HL-60/S4 treated with retinoic acid at 250 ng/mL for 4 days and 3 days (cell line): ENCODE measurements around the gene SEMA5A.

Experiments used
- in situ Hi-C: fragments of 300-500 bp; cut with MboI; formaldehyde crosslinking; loops from 2 replicates; pipeline ENCODE4 v1.7.0; 2022; ENCODE audit warnings: low sequenced_read_pairs

SEMA5A gene

GRCh38 chr5:9284781-9285307 lies 261.0 kb downstream of the SEMA5A start:
- in situ Hi-C loops, result no loop called here

- in situ Hi-C loops, result no loop called here
Measured at GRCh38 chr5:9284272-9284671, 261.6 kb downstream of the SEMA5A start.

- in situ Hi-C loops, result no loop called here
Measured at GRCh38 chr5:9283473-9283872, 262.4 kb downstream of the SEMA5A start.

GRCh38 chr5:9283021-9283420 lies 262.9 kb downstream of the SEMA5A start:
- in situ Hi-C loops, result no loop called here

GRCh38 chr5:9282211-9282610 lies 263.7 kb downstream of the SEMA5A start:
- in situ Hi-C loops, result no loop called here

GRCh38 chr5:9279774-9280173 lies 266.1 kb downstream of the SEMA5A start:
- in situ Hi-C loops, result no loop called here

- in situ Hi-C loops, result no loop called here
Measured at GRCh38 chr5:9278921-9279603, 266.8 kb downstream of the SEMA5A start.

GRCh38 chr5:9269014-9269413 lies 276.9 kb downstream of the SEMA5A start:
- in situ Hi-C loops, result no loop called here

- in situ Hi-C loops, result no loop called here
Measured at GRCh38 chr5:9268226-9268625, 277.6 kb downstream of the SEMA5A start.

GRCh38 chr5:9265441-9266287 lies 280.2 kb downstream of the SEMA5A start:
- in situ Hi-C loops, result no loop called here

GRCh38 chr5:9264301-9264700 lies 281.6 kb downstream of the SEMA5A start:
- in situ Hi-C loops, result no loop called here

- in situ Hi-C loops, result no loop called here
Measured at GRCh38 chr5:9263656-9264055, 282.2 kb downstream of the SEMA5A start.

- in situ Hi-C loops, result no loop called here
Measured at GRCh38 chr5:9251379-9251980, 294.4 kb downstream of the SEMA5A start.

- in situ Hi-C loops, result no loop called here
Measured at GRCh38 chr5:9249231-9249630, 296.6 kb downstream of the SEMA5A start.

GRCh38 chr5:9245071-9245470 lies 300.8 kb downstream of the SEMA5A start:
- in situ Hi-C loops, result no loop called here

GRCh38 chr5:9244417-9244816 lies 301.5 kb downstream of the SEMA5A start:
- in situ Hi-C loops, result no loop called here

GRCh38 chr5:9241479-9242305 lies 304.2 kb downstream of the SEMA5A start:
- in situ Hi-C loops, result no loop called here

GRCh38 chr5:9240431-9240830 lies 305.4 kb downstream of the SEMA5A start:
- in situ Hi-C loops, result no loop called here

GRCh38 chr5:9239626-9240025 lies 306.2 kb downstream of the SEMA5A start:
- in situ Hi-C loops, result no loop called here

GRCh38 chr5:9239071-9239470 lies 306.8 kb downstream of the SEMA5A start:
- in situ Hi-C loops, result no loop called here

GRCh38 chr5:9233712-9234111 lies 312.2 kb downstream of the SEMA5A start:
- in situ Hi-C loops, result no loop called here
